ENCODE measurements around the gene PRSS2. TPM values are rescaled to one million over a fixed set of nuclear protein-coding genes. Genes with fewer than 3 reads are reported as not detected.

The PRSS2 gene
- total and polyA plus RNA-seq, 4 donors = 0.21 TPM; not detected in 3

DNA sequence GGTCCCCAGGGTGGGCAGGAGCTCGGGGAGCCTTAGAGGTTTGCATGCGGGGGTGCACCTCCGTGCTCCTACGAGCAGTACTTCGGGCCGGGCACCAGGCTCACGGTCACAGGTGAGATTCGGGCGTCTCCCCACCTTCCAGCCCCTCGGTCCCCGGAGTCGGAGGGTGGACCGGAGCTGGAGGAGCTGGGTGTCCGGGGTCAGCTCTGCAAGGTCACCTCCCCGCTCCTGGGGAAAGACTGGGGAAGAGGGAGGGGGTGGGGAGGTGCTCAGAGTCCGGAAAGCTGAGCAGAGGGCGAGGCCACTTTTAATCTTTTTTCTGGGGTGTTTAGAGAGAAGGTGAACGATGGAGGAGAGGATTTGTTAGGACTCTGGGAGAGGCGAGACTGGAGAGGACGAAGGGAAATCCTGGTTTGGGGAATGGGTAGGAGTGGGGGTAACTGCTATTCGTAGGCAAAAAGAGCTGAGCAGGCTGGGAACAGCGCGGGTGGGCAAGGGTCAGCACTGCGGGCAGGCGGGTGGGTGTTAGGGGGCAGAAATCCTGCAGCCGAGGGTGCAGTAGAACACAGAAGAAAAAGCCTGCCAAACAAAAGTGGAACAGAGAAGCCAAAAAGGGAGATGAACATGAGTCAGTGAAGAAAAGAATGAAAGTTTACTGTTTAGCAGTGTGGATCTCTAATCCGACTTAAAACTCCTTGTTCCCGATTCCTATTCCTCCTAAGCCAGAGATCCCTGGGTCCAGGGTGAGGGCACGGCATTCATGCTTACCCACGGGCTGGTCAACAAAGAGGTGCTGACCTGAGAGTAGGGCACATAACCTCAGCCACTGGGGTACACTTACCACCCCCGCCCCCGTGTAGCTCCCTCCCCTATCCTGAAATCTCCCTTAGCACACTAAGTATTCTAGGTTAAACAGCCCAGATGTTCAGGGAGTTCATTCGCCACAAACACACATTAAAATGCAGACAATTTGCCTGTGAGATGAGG lies 26.9 kb downstream of the PRSS2 start:
- Histone ChIP-seq H3K4me1 (ENCODE audit: control insufficient read depth in 4 of 4, insufficient read depth in 4 of 4, low read length in 3 of 4) (peaks cover 11 to 15% (median 14%) of the 10 kb centered on the region in 4 donors), H3K9ac (ENCODE audit: low read depth in 1 of 2, low read length in 2 of 2) (peak overlapping the region in 1 of 2 donors; percentile 65), H3K36me3 (ENCODE audit: control insufficient read depth in 4 of 4, insufficient read depth in 3 of 4, low read depth in 1 of 4, low read length in 3 of 4) (no peaks in the 10 kb centered on the region), H3K9me3 (ENCODE audit: control insufficient read depth in 4 of 4, low read length in 3 of 4) (no peaks in the 10 kb centered on the region), H3K4me3 (ENCODE audit: low read depth in 1 of 3, low read length in 3 of 3) (peak overlapping the region in 2 of 3 donors; percentile 42 to 44), H3K27me3 (ENCODE audit: control insufficient read depth in 4 of 4, insufficient read depth in 4 of 4, low read length in 3 of 4) (peaks cover 0 to 11% (median 4%) of the 10 kb centered on the region in 4 donors), H3K27ac (ENCODE audit: low read depth in 1 of 2, low read length in 2 of 2) (peak overlapping the region; percentile 59 to 63)
- DNase-seq (ENCODE audit: low spot score) = no peak
- WGBS = 5% methylated on average over 33 of the region's 33 CpGs
- TF ChIP-seq GABPA (IDR thresholded peaks at IDR 0.05 in 1 of 2, conservative IDR thresholded peaks at IDR 0.05 in 1 of 2) (no peak), FOXA1 (IDR thresholded peaks at IDR 0.05) (no peak), EGR1 (IDR thresholded peaks at IDR 0.05; ENCODE audit: low read depth in 2 of 2) (no peak), HNF4G (IDR thresholded peaks at IDR 0.05) (no peak)

DNA sequence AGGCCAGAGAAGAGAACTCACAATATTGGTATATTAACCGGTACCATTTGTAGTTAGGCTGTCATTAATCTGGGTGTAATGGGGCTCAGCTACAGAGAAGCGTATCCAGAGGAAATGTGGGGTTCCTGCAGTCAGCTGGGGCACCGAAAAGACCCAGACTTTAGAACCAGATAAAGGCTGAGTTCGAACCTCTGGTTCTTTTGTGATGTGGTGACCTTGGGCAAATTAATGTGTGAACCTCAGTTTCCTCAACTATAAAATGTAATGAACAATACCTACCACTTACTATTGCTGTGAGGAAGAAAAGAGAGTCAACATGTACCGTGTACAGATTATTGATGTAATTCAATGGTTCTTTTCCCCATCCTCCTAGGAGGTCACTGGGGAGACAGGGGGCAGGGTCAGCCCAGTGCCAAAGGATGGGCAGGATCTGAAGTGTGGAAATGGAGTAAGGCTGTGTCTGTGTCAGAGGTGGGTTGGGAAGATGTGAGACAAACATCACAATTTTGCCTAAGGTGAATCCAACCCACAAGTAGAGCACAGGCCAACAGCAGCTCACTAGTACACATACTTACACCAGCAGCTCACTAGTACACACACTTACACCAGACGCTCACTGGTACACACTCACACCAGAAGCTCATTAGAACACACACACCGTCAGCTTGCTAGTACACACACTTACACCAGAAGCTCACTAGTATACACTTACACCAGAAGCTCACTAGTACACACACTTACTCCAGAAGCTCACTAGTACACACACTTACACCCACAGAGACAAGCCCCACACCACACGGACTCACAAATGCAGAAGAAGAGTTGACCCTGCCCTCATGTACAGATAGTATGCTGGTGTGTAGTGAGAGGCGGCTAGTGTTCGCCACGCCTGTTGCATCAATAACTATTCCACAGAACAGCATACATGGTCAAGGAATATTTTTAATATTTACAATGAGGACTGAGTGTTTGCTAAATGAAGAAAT lies 28.0 kb downstream of the PRSS2 start:
- no peaks in the 10 kb centered on the region for H3K36me3 ChIP-seq (ENCODE audit: control insufficient read depth in 4 of 4, insufficient read depth in 3 of 4, low read depth in 1 of 4, low read length in 3 of 4)
- 75% methylated on average over 11 of the region's 11 CpGs for WGBS
- peaks cover 11 to 15% (median 14%) of the 10 kb centered on the region in 4 donors for H3K4me1 ChIP-seq (ENCODE audit: control insufficient read depth in 4 of 4, insufficient read depth in 4 of 4, low read length in 3 of 4)
- H3K27me3 ChIP-seq (ENCODE audit: control insufficient read depth in 4 of 4, insufficient read depth in 4 of 4, low read length in 3 of 4) = peaks cover 0 to 11% (median 4%) of the 10 kb centered on the region in 4 donors
- peak overlapping the region in 1 of 2 donors; percentile 63 for H3K27ac ChIP-seq (ENCODE audit: low read depth in 1 of 2, low read length in 2 of 2)
- TF ChIP-seq JUND (IDR thresholded peaks at IDR 0.05) (no peak), YY1 (IDR thresholded peaks at IDR 0.05) (no peak), RAD21 (IDR thresholded peaks at IDR 0.05) (no peak), HNF4A (conservative IDR thresholded peaks at IDR 0.05) (no peak), SP1 (IDR thresholded peaks at IDR 0.05) (no peak), GABPA (IDR thresholded peaks at IDR 0.05 in 1 of 2, conservative IDR thresholded peaks at IDR 0.05 in 1 of 2) (no peak), RXRA (IDR thresholded peaks at IDR 0.05) (no peak), FOXA2 (IDR thresholded peaks at IDR 0.05) (no peak), HNF4G (IDR thresholded peaks at IDR 0.05) (no peak), FOXA1 (IDR thresholded peaks at IDR 0.05) (no peak), NR2F2 (IDR thresholded peaks at IDR 0.05) (no peak), EGR1 (IDR thresholded peaks at IDR 0.05; ENCODE audit: low read depth in 2 of 2) (no peak), TAF1 (conservative IDR thresholded peaks at IDR 0.05) (no peak)
- TF ChIP-seq, protein P1, sequence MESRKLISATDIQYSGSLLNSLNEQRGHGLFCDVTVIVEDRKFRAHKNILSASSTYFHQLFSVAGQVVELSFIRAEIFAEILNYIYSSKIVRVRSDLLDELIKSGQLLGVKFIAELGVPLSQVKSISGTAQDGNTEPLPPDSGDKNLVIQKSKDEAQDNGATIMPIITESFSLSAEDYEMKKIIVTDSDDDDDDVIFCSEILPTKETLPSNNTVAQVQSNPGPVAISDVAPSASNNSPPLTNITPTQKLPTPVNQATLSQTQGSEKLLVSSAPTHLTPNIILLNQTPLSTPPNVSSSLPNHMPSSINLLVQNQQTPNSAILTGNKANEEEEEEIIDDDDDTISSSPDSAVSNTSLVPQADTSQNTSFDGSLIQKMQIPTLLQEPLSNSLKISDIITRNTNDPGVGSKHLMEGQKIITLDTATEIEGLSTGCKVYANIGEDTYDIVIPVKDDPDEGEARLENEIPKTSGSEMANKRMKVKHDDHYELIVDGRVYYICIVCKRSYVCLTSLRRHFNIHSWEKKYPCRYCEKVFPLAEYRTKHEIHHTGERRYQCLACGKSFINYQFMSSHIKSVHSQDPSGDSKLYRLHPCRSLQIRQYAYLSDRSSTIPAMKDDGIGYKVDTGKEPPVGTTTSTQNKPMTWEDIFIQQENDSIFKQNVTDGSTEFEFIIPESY (IDR thresholded peaks at IDR 0.05) = no peak
- TF ChIP-seq, protein P2, sequence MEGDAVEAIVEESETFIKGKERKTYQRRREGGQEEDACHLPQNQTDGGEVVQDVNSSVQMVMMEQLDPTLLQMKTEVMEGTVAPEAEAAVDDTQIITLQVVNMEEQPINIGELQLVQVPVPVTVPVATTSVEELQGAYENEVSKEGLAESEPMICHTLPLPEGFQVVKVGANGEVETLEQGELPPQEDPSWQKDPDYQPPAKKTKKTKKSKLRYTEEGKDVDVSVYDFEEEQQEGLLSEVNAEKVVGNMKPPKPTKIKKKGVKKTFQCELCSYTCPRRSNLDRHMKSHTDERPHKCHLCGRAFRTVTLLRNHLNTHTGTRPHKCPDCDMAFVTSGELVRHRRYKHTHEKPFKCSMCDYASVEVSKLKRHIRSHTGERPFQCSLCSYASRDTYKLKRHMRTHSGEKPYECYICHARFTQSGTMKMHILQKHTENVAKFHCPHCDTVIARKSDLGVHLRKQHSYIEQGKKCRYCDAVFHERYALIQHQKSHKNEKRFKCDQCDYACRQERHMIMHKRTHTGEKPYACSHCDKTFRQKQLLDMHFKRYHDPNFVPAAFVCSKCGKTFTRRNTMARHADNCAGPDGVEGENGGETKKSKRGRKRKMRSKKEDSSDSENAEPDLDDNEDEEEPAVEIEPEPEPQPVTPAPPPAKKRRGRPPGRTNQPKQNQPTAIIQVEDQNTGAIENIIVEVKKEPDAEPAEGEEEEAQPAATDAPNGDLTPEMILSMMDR (IDR thresholded peaks at IDR 0.05; ENCODE audit: low read depth, low read length, missing input control) = no peak
- TF ChIP-seq, protein P3, sequence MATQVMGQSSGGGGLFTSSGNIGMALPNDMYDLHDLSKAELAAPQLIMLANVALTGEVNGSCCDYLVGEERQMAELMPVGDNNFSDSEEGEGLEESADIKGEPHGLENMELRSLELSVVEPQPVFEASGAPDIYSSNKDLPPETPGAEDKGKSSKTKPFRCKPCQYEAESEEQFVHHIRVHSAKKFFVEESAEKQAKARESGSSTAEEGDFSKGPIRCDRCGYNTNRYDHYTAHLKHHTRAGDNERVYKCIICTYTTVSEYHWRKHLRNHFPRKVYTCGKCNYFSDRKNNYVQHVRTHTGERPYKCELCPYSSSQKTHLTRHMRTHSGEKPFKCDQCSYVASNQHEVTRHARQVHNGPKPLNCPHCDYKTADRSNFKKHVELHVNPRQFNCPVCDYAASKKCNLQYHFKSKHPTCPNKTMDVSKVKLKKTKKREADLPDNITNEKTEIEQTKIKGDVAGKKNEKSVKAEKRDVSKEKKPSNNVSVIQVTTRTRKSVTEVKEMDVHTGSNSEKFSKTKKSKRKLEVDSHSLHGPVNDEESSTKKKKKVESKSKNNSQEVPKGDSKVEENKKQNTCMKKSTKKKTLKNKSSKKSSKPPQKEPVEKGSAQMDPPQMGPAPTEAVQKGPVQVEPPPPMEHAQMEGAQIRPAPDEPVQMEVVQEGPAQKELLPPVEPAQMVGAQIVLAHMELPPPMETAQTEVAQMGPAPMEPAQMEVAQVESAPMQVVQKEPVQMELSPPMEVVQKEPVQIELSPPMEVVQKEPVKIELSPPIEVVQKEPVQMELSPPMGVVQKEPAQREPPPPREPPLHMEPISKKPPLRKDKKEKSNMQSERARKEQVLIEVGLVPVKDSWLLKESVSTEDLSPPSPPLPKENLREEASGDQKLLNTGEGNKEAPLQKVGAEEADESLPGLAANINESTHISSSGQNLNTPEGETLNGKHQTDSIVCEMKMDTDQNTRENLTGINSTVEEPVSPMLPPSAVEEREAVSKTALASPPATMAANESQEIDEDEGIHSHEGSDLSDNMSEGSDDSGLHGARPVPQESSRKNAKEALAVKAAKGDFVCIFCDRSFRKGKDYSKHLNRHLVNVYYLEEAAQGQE (IDR thresholded peaks at IDR 0.05) = no peak
- TF ChIP-seq, protein P4, sequence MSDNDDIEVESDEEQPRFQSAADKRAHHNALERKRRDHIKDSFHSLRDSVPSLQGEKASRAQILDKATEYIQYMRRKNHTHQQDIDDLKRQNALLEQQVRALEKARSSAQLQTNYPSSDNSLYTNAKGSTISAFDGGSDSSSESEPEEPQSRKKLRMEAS (IDR thresholded peaks at IDR 0.05) = no peak
- TF ChIP-seq, protein P5, sequence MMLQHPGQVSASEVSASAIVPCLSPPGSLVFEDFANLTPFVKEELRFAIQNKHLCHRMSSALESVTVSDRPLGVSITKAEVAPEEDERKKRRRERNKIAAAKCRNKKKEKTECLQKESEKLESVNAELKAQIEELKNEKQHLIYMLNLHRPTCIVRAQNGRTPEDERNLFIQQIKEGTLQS (IDR thresholded peaks at IDR 0.05) = no peak
- H3K9me3 ChIP-seq (ENCODE audit: control insufficient read depth in 4 of 4, low read length in 3 of 4) = no peaks in the 10 kb centered on the region
- peak; percentile 6 for DNase-seq (ENCODE audit: low spot score)
- H3K4me3 ChIP-seq (ENCODE audit: low read depth in 1 of 3, low read length in 3 of 3) = no peak overlapping the region
- peak overlapping the region in 1 of 2 donors; percentile 33 for H3K9ac ChIP-seq (ENCODE audit: low read depth in 1 of 2, low read length in 2 of 2)
